HG03039 (cell line): ENCODE results near the gene PANK2.
"Not testable (repeated sequence)": the region's sequence is repeated elsewhere in the genome, so short reads cannot be mapped to it uniquely, and the experiment has no call there.

ENCODE experiments used
- ATAC-seq: cut with Tn5 transposase; IDR thresholded peaks from one replicate; pipeline ENCODE4 v1.9.1; 2021; ENCODE audit warnings: mild to moderate bottlenecking, moderate library complexity; ENCODE audit not compliant: unreplicated experiment

PANK2 gene

GRCh38 chr20:3925899-3926638 lies 36.9 kb downstream of the PANK2 start:
- no peak for ATAC-seq

GRCh38 chr20:3927486-3928291 lies 38.5 kb downstream of the PANK2 start:
- no peak for ATAC-seq

- no peak for ATAC-seq
Observed at GRCh38 chr20:3929713-3930060, 40.5 kb downstream of the PANK2 start.

- ATAC-seq: no peak
Observed at GRCh38 chr20:3930265-3931206, 41.3 kb downstream of the PANK2 start.

- no peak for ATAC-seq
Observed at GRCh38 chr20:3931664-3932063, 42.5 kb downstream of the PANK2 start.

GRCh38 chr20:3932277-3932676 lies 43.1 kb downstream of the PANK2 start:
- ATAC-seq: no peak

GRCh38 chr20:3932681-3933080 lies 43.5 kb downstream of the PANK2 start:
- ATAC-seq: no peak

- no peak for ATAC-seq
Observed at GRCh38 chr20:3933218-3933617, 44.0 kb downstream of the PANK2 start.

- no peak for ATAC-seq
Observed at GRCh38 chr20:3934624-3935023, 45.4 kb downstream of the PANK2 start.

GRCh38 chr20:3935295-3935955 lies 46.2 kb downstream of the PANK2 start:
- no peak for ATAC-seq

GRCh38 chr20:3935956-3936340 lies 46.8 kb downstream of the PANK2 start:
- ATAC-seq: no peak

GRCh38 chr20:3937618-3938017 lies 48.4 kb downstream of the PANK2 start:
- ATAC-seq: no peak

GRCh38 chr20:3940905-3941304 lies 51.7 kb downstream of the PANK2 start:
- ATAC-seq: no peak

GRCh38 chr20:3946666-3947065 lies 57.5 kb downstream of the PANK2 start:
- not testable (repeated sequence) for ATAC-seq

GRCh38 chr20:3964719-3965118 lies 75.5 kb downstream of the PANK2 start:
- ATAC-seq: no peak

- ATAC-seq: no peak
Observed at GRCh38 chr20:3966571-3966970, 77.4 kb downstream of the PANK2 start.

- ATAC-seq: no peak
Observed at GRCh38 chr20:3970016-3970415, 80.8 kb downstream of the PANK2 start.

GRCh38 chr20:3971145-3971544 lies 82.0 kb downstream of the PANK2 start:
- no peak for ATAC-seq

GRCh38 chr20:3972161-3972560 lies 83.0 kb downstream of the PANK2 start:
- no peak for ATAC-seq

- not testable (repeated sequence) for ATAC-seq
Observed at GRCh38 chr20:3972631-3973030, 83.4 kb downstream of the PANK2 start.

GRCh38 chr20:3973705-3974104 lies 84.5 kb downstream of the PANK2 start:
- no peak for ATAC-seq
